Ishikawa (cell line): Measurements from ENCODE around the gene UBALD2.

ENCODE experiments used
- CEBPB ChIP-seq: IDR thresholded peaks from 2 replicates; pipeline ENCODE4 v1.6.1; 2012
- CREB1 ChIP-seq: IDR thresholded peaks from 2 replicates; pipeline ENCODE4 v1.6.1; 2012; ENCODE audit warnings: low read depth
- EGR1 ChIP-seq: IDR thresholded peaks from 2 replicates; pipeline ENCODE4 v1.6.1; 2012
- EP300 ChIP-seq: IDR thresholded peaks from 2 replicates; pipeline ENCODE4 v1.6.1; 2012; ENCODE audit warnings: borderline replicate concordance
- FOXM1 ChIP-seq: IDR thresholded peaks from 2 replicates; pipeline ENCODE4 v1.6.1; 2012; ENCODE audit warnings: low read depth, borderline replicate concordance
- MAX ChIP-seq: IDR thresholded peaks from 2 replicates; pipeline ENCODE4 v1.6.1; 2012
- NFIC ChIP-seq: IDR thresholded peaks from 2 replicates; pipeline ENCODE4 v1.6.1; 2012
- RAD21 ChIP-seq: IDR thresholded peaks from 2 replicates; pipeline ENCODE4 v1.6.1; 2012; ENCODE audit warnings: low read depth
- REST ChIP-seq: IDR thresholded peaks from 2 replicates; pipeline ENCODE4 v1.6.1; 2012; ENCODE audit warnings: low read depth, mild to moderate bottlenecking
- TAF1 ChIP-seq: IDR thresholded peaks from 2 replicates; pipeline ENCODE4 v1.6.1; 2012; ENCODE audit warnings: low read depth, mild to moderate bottlenecking
- TCF12 ChIP-seq: IDR thresholded peaks from 2 replicates; pipeline ENCODE4 v1.6.1; 2012; ENCODE audit warnings: low read depth
- TEAD4 ChIP-seq: IDR thresholded peaks from 2 replicates; pipeline ENCODE4 v1.6.1; 2012
- YY1 ChIP-seq: IDR thresholded peaks from 2 replicates; pipeline ENCODE4 v1.6.1; 2012; ENCODE audit warnings: low read depth
- ZBTB7A ChIP-seq: IDR thresholded peaks from 2 replicates; pipeline ENCODE4 v1.6.1; 2012; ENCODE audit warnings: low read depth
- TF ChIP-seq, protein P1 (sequence below): IDR thresholded peaks from 2 replicates; pipeline ENCODE4 v1.6.1; 2012

Gene UBALD2

GRCh38 chr17:76271669-76272540, 6.8 kb downstream of the UBALD2 start:
- TF ChIP-seq TCF12 (no peak), EGR1 (no peak), FOXM1 (no peak), TEAD4 (no peak), MAX (no peak), EP300 (no peak), REST (no peak), CREB1 (no peak), TAF1 (no peak), ZBTB7A (no peak), CEBPB (no peak), YY1 (no peak), NFIC (no peak), RAD21 (no peak)
- TF ChIP-seq, protein P1, sequence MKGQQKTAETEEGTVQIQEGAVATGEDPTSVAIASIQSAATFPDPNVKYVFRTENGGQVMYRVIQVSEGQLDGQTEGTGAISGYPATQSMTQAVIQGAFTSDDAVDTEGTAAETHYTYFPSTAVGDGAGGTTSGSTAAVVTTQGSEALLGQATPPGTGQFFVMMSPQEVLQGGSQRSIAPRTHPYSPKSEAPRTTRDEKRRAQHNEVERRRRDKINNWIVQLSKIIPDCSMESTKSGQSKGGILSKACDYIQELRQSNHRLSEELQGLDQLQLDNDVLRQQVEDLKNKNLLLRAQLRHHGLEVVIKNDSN: no peak

DNA sequence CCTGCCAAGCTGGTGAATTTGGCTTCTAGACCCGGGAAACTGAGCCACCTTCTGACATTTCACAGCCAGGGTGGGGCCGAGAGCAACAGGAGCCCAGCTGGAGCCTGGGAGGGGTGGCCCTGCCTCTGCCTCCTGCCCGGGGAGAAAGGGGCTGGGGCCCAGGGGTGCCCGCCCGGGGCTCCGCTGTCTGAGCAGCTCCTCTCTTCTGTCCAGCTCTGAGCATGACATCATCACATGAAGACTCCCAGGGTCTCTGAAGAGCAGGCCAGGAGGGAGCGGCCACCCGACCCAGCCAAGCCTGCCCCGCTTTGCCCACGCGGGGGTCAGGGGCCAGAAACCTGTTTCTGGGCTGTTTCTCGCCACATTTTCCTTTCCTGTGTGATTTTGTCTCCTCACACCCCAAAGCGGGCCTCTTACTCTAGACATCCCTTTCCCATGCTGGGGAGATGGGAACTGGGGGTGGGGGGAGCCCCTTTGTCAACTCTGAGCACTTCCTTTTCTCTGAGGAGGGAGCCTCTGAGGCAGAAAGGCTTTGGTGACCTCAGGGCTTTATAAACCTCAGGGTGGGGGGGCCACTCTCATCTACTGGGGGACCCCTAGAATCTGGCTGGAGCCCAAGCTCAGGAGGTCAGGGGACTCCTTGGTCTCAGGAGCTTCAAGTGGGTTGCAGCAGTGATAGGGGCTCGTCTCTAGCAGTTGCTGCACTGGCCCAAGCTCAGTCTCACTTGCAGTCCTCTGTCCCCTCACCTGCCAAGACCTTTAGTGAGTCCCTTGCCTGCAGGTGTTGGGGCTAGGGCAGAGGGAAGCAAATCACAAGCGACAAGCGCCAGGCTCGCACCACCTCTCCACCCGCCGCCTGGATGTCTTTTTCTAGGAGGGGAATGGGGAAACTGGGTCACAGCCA, 7.6 kb downstream of the UBALD2 start:
- TF ChIP-seq EGR1 (no peak), RAD21 (no peak), CREB1 (no peak), TEAD4 (no peak), REST (no peak), YY1 (no peak), MAX (no peak)
- TF ChIP-seq, protein P1: no peak

GRCh38 chr17:76273445-76274111, 8.4 kb downstream of the UBALD2 start:
- no peak for TF ChIP-seq CEBPB
- no peak for TF ChIP-seq YY1
- no peak for TF ChIP-seq MAX
- TF ChIP-seq EP300: no peak
- TF ChIP-seq CREB1: no peak
- no peak for TF ChIP-seq TCF12
- TF ChIP-seq TAF1: no peak
- no peak for TF ChIP-seq NFIC
- TF ChIP-seq TEAD4: no peak
- TF ChIP-seq, protein P1: no peak
- no peak for TF ChIP-seq FOXM1
- no peak for TF ChIP-seq ZBTB7A
- no peak for TF ChIP-seq RAD21
- TF ChIP-seq REST: no peak
- TF ChIP-seq EGR1: no peak
